NT2/D1 (cell line): ENCODE results near the gene PPP1R12B.
"Not testable (repeated sequence)": the region's sequence is repeated elsewhere in the genome, so short reads cannot be mapped to it uniquely, and the experiment has no call there.

Experiments
- SUZ12 ChIP-seq: IDR thresholded peaks from 2 replicates; pipeline ENCODE4 v1.6.1; 2011; ENCODE audit not compliant: insufficient read length, insufficient read depth; ENCODE audit errors: extremely low read depth
- YY1 ChIP-seq: IDR thresholded peaks from 2 replicates; pipeline ENCODE4 v1.6.1; 2011; ENCODE audit not compliant: insufficient read length, insufficient read depth
- ZNF274 ChIP-seq: IDR thresholded peaks from 2 replicates; pipeline ENCODE4 v1.6.1; 2011; ENCODE audit warnings: mild to moderate bottlenecking, low read depth, low read length

- TF ChIP-seq ZNF274, SUZ12, YY1: not testable (repeated sequence)
Measured at GRCh38 chr1:202370906-202371305, 22.4 kb downstream of the PPP1R12B start.
